SU-DHL-6 (cell line): ENCODE results near the gene HSD17B14.

ENCODE experiments used
- H2AFZ ChIP-seq: fragments of 200-600 bp; sonication (generic); 2 replicates; pipeline ENCODE4 v1.6.1; 2014; ENCODE audit warnings: low read depth, mild to moderate bottlenecking, moderate library complexity, mixed read lengths, antibody characterized with exemption, low read length; ENCODE audit not compliant: severe bottlenecking
- H3F3A ChIP-seq: fragments of 200-600 bp; shearing (Covaris generic); 2 replicates; pipeline ENCODE4 v1.6.0; 2016; ENCODE audit warnings: antibody characterized with exemption, mild to moderate bottlenecking; ENCODE audit not compliant: insufficient read depth
- H3K27ac ChIP-seq: fragments of 200-600 bp; sonication (generic); 2 replicates; pipeline ENCODE4 v1.5.1; 2016; ENCODE audit warnings: low read depth, mild to moderate bottlenecking, low read length, moderate library complexity, mixed read lengths
- H3K27me3 ChIP-seq: fragments of 200-600 bp; sonication (generic), shearing (Covaris generic); 2 replicates; pipeline ENCODE4 v1.6.0; 2014; ENCODE audit warnings: mild to moderate bottlenecking, low read length
- H3K36me3 ChIP-seq: fragments of 200-600 bp; sonication (generic); 2 replicates; pipeline ENCODE4 v1.6.1; 2014; ENCODE audit warnings: mild to moderate bottlenecking, low read length, mixed read lengths
- H3K4me2 ChIP-seq: fragments of 300-600, 200-600 bp; shearing (Covaris generic), sonication (generic); 2 replicates; pipeline ENCODE4 v1.6.0; 2014; ENCODE audit warnings: low read length, low read depth, mild to moderate bottlenecking; ENCODE audit not compliant: poor library complexity, severe bottlenecking
- H3K4me3 ChIP-seq: fragments of 200-600 bp; sonication (generic); 2 replicates; pipeline ENCODE4 v1.5.1; 2014; ENCODE audit warnings: antibody characterized with exemption, low read length, mild to moderate bottlenecking, mixed read lengths; ENCODE audit not compliant: insufficient read depth, poor library complexity, severe bottlenecking
- H3K79me2 ChIP-seq: fragments of 200-600 bp; sonication (generic); 2 replicates; pipeline ENCODE4 v1.6.1; 2014; ENCODE audit warnings: mild to moderate bottlenecking, low read length, moderate library complexity; ENCODE audit not compliant: insufficient read depth
- H3K9ac ChIP-seq: fragments of 200-600 bp; sonication (generic); 2 replicates; pipeline ENCODE4 v1.7.0; 2014; ENCODE audit warnings: mild to moderate bottlenecking, low read length
- H3K9me2 ChIP-seq: fragments of 200-600 bp; sonication (generic); replicated peaks from 2 replicates; pipeline ENCODE4 v1.6.1; 2014; ENCODE audit warnings: low read length; ENCODE audit not compliant: insufficient read depth
- H3K9me3 ChIP-seq: fragments of 200-600 bp; sonication (generic); 2 replicates; pipeline ENCODE4 v1.6.1; 2014; ENCODE audit warnings: low read length, mixed read lengths; ENCODE audit not compliant: insufficient read depth
- H4K20me1 ChIP-seq: fragments of 200-600 bp; sonication (generic); 2 replicates; pipeline ENCODE4 v1.6.1; 2014; ENCODE audit warnings: low read depth, mild to moderate bottlenecking, antibody characterized with exemption, low read length, moderate library complexity, mixed read lengths
- EZH2phosphoT487 ChIP-seq: fragments of 200-600 bp; sonication (generic), shearing (Covaris generic); conservative IDR thresholded peaks from 2 replicates; pipeline ENCODE4 v1.6.1; 2018; ENCODE audit warnings: mild to moderate bottlenecking, antibody characterized with exemption, low read length, moderate library complexity, mixed read lengths
- TF ChIP-seq, protein P1 (sequence below): fragments of 200-600 bp; sonication (generic); IDR thresholded peaks from one replicate; pipeline ENCODE4 v1.5.1; 2017; ENCODE audit warnings: antibody characterized with exemption, mild to moderate bottlenecking, low read length, moderate library complexity; ENCODE audit not compliant: insufficient read depth, poor library complexity, severe bottlenecking

HSD17B14 gene

GRCh38 chr19:48833049-48833448, 3.2 kb downstream of the HSD17B14 start:
- no peak overlapping the region for H3K9ac ChIP-seq
- H3K4me3 ChIP-seq, result no peak overlapping the region
- H3K9me2 ChIP-seq, result no peaks in the 10 kb centered on the region
- no peaks in the 10 kb centered on the region for H3K27me3 ChIP-seq
- no peaks in the 10 kb centered on the region for H3K79me2 ChIP-seq
- H2AFZ ChIP-seq, result no peak overlapping the region
- H3K36me3 ChIP-seq, result no peaks in the 10 kb centered on the region
- no peaks in the 10 kb centered on the region for H3K9me3 ChIP-seq
- no peak overlapping the region for H3K27ac ChIP-seq
- no peaks in the 10 kb centered on the region for H4K20me1 ChIP-seq
- no peak for TF ChIP-seq EZH2phosphoT487
- TF ChIP-seq, protein P1, sequence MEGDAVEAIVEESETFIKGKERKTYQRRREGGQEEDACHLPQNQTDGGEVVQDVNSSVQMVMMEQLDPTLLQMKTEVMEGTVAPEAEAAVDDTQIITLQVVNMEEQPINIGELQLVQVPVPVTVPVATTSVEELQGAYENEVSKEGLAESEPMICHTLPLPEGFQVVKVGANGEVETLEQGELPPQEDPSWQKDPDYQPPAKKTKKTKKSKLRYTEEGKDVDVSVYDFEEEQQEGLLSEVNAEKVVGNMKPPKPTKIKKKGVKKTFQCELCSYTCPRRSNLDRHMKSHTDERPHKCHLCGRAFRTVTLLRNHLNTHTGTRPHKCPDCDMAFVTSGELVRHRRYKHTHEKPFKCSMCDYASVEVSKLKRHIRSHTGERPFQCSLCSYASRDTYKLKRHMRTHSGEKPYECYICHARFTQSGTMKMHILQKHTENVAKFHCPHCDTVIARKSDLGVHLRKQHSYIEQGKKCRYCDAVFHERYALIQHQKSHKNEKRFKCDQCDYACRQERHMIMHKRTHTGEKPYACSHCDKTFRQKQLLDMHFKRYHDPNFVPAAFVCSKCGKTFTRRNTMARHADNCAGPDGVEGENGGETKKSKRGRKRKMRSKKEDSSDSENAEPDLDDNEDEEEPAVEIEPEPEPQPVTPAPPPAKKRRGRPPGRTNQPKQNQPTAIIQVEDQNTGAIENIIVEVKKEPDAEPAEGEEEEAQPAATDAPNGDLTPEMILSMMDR, result no peak
- H3K4me2 ChIP-seq, result no peak overlapping the region
- no peaks in the 10 kb centered on the region for H3F3A ChIP-seq

DNA sequence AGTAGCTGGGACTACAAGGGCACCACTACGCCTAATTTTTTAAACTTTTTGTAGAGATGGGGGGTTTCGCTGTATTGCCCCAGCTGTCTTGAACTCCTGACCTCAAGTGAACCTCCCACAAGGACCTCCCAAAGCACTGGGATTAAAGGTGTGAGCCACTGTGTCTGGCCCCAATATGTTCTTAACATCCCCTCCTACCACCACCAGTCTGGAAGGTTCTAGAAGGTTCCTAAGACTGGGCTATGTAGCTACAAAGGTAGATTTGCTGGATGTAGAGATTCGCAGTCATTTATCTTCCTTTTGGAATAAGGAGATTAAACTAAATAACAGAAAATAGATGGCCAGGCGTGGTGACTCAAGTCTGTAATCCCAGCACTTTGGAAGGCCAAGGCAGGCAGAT, 5.3 kb downstream of the HSD17B14 start:
- no peaks in the 10 kb centered on the region for H3K9me3 ChIP-seq
- no peaks in the 10 kb centered on the region for H3F3A ChIP-seq
- no peak overlapping the region for H3K27ac ChIP-seq
- no peak overlapping the region for H3K9ac ChIP-seq
- no peaks in the 10 kb centered on the region for H3K27me3 ChIP-seq
- H4K20me1 ChIP-seq, result no peaks in the 10 kb centered on the region
- H3K79me2 ChIP-seq, result no peaks in the 10 kb centered on the region
- no peaks in the 10 kb centered on the region for H3K36me3 ChIP-seq
- H2AFZ ChIP-seq, result no peak overlapping the region
- no peaks in the 10 kb centered on the region for H3K9me2 ChIP-seq
- H3K4me2 ChIP-seq, result no peak overlapping the region
- no peak overlapping the region for H3K4me3 ChIP-seq
- TF ChIP-seq, protein P1, result no peak
- no peak for TF ChIP-seq EZH2phosphoT487

GRCh38 chr19:48830088-48830487, 6.2 kb downstream of the HSD17B14 start:
- Histone ChIP-seq H4K20me1 (no peaks in the 10 kb centered on the region), H3K27ac (no peak overlapping the region), H3K27me3 (no peaks in the 10 kb centered on the region), H3K9me3 (no peaks in the 10 kb centered on the region), H3K4me3 (no peak overlapping the region), H3K4me2 (no peak overlapping the region), H2AFZ (no peak overlapping the region), H3K36me3 (no peaks in the 10 kb centered on the region), H3F3A (no peaks in the 10 kb centered on the region), H3K9ac (no peak overlapping the region), H3K9me2 (no peaks in the 10 kb centered on the region), H3K79me2 (no peaks in the 10 kb centered on the region)
- TF ChIP-seq, protein P1, result no peak
- TF ChIP-seq EZH2phosphoT487, result no peak
